Retina (tissue), 1 donor: ENCODE measurements around the gene ERICH3.

ENCODE experiments used
- DNase-seq: peaks from one replicate; pipeline ENCODE4 v3.0.0-alpha.2; 2016

The ERICH3 gene

DNA sequence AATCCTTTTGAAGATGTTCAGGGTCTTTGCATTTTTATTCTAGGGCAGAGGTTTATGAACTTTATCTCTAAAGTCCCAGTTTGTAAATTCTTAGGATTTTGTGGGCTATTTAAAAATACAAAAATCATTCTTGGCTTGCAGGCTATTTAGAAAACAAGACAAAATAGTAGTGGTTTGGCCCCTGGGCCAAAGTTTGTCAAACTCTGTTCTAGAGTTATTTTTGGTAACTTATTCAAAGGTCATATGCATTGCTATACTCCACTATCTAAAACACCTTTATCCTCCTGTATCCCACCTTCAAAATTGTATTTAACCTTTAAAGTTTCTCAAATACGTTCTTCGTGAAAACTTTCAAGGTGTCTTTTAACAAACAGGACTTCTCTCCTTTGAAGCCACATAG is 85.7 kb downstream of the ERICH3 start:
- no peak for DNase-seq

GRCh38 chr1:74586253-74586897 is 87.2 kb downstream of the ERICH3 start:
- no peak for DNase-seq

GRCh38 chr1:74584185-74584584 is 89.4 kb downstream of the ERICH3 start:
- no peak for DNase-seq

DNA sequence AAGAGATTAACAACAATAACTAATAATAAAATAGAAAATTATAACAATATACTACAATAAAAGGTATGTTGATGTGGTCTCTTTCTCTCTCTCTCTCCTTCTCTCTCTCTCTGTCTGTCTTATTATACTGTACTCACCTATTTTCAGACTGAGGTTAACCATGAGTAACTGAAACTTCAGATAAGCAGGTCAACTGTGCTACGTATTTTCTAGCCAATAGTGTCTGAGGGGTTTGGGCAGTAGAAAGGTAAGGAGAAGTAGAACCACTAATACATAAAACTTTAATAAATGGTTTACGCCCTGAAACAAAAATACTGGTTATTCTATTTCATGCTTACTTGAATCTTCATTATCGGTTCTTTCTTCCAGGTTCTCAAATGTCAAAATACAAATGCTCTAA is 90.2 kb downstream of the ERICH3 start:
- DNase-seq = no peak

- no peak for DNase-seq
These were observed 94.2 kb downstream of the ERICH3 start for GRCh38 chr1:74579425-74579824.

GRCh38 chr1:74578101-74578500 is 95.5 kb downstream of the ERICH3 start:
- no peak for DNase-seq

DNA sequence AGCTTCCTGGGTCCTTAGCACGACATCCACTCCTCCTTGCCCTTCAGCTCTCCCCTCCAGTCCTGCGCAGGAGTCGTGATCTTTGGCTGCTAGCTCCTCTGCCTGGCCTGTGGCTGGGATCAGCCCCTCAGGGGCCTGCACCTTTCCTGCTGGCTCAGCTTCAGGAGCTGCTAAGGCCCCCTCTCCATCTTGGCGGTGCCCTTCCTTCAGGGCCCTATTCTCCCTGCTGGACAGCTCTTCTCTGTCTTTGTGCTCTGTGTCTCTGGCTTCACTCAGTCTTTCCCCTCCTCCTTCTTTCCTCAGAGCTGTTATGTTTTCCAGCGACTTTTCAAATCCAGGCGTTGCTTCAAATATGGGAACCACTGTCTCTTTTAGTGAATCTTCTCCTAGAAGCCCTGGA is 101.7 kb downstream of the ERICH3 start:
- DNase-seq = peak; percentile 17

DNA sequence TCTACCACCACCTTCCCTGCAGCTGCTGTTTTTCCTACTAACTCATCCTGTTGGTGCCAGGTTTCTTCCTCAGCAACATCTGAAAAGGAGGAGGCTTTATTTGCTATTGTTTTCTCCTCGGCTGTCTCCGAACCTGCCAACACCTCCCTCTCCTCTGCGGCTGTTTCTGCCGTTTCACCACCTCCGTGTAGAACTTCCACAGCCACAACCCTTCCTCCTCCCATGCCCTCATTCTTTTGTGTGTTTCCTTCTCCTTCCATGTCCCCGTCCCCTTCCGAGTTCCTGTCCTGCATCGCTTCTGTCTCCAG is 102.1 kb downstream of the ERICH3 start:
- no peak for DNase-seq

- DNase-seq = peak; percentile 62
These were observed 102.6 kb downstream of the ERICH3 start for GRCh38 chr1:74570797-74571492.

GRCh38 chr1:74549932-74550331 is 123.7 kb downstream of the ERICH3 start:
- DNase-seq = no peak

DNA sequence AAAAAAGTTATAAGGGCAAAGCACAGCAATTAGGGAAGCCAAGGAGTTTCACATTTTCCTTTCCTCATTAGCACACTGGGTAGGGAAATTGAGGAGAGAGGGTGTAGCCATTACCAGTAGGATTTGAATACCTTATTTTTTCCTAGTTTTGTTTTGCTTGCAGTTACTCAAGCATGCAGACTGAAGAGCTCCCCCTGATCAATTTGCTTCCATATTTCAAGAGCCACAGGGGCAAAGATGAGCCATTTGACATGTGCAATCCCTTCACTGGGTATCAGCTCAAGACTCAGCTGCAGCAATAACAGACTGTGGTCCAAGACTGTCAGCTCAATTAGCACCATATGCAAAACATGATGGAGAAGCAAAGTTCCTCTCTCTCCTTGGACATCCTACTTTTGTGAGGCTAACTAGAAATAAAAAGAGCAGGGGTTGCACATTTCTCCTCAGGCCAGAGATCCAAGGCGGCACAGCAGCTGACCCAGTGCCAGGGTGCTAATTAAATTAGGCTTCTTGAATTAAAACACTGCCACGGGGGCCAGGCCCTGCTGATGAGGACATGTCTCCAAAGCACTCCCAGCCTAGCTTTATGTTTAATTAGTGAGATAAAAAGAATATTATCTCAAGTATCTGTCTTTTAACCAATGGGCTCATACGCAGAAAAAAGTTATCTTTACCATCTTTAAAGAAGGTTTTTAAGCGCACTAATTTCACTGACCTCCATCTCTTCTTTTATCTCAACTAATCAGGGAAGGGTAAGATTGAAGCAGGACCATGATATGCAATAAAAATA is 124.4 kb downstream of the ERICH3 start:
- peak; percentile 68 for DNase-seq

- no peak for DNase-seq
These were observed 127.8 kb downstream of the ERICH3 start for GRCh38 chr1:74545821-74546220.

- no peak for DNase-seq
These were observed 139.4 kb downstream of the ERICH3 start for GRCh38 chr1:74534241-74534640.

DNA sequence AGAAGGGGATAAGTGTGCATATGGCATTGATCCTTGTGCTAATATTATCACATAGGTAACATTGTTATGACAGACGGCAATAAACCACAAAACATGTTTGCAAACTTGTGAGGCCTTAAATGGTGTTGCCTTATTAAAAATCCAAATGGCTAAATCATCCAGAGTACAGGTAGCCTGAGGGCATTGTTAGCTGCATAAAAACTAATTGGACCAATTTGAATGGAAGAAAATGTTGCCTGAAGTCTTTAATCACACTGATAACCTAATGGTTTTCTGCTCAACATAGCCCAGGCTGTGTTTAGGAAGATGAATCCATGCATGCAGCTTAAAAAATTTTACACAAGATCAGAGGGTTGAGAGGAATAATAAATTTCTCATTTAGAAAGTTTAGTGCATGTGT is 141.8 kb downstream of the ERICH3 start:
- DNase-seq = no peak

DNA sequence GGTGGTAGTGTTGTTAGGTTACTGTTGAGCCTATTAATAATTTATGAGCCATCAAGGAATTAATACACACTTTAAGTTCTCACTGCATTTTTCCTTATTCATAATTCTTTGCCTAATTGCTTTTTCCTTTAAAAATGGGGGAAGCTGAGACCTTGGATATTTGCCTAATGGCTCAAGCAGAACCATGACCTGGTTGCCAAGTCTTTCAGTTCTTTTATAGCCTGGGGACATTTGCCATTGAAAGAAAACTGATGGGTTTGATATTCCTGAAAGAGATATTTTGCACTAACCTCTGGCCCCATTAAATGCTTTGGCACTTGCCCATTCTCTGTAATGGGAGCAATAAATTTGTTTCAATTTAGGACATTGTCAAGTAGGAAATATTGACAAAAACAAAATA is 142.7 kb downstream of the ERICH3 start:
- DNase-seq = no peak

GRCh38 chr1:74528123-74528522 is 145.5 kb downstream of the ERICH3 start:
- DNase-seq = no peak

- no peak for DNase-seq
These were observed 146.9 kb downstream of the ERICH3 start for GRCh38 chr1:74526708-74527107.

GRCh38 chr1:74523873-74524480 is 149.6 kb downstream of the ERICH3 start:
- DNase-seq = no peak

GRCh38 chr1:74522148-74522547 is 151.4 kb downstream of the ERICH3 start:
- DNase-seq = no peak
